ENCODE results near the gene DNAJC18.
"Not testable (repeated sequence)": the region's sequence is repeated elsewhere in the genome, so short reads cannot be mapped to it uniquely, and the experiment has no call there.

Gene DNAJC18

DNA sequence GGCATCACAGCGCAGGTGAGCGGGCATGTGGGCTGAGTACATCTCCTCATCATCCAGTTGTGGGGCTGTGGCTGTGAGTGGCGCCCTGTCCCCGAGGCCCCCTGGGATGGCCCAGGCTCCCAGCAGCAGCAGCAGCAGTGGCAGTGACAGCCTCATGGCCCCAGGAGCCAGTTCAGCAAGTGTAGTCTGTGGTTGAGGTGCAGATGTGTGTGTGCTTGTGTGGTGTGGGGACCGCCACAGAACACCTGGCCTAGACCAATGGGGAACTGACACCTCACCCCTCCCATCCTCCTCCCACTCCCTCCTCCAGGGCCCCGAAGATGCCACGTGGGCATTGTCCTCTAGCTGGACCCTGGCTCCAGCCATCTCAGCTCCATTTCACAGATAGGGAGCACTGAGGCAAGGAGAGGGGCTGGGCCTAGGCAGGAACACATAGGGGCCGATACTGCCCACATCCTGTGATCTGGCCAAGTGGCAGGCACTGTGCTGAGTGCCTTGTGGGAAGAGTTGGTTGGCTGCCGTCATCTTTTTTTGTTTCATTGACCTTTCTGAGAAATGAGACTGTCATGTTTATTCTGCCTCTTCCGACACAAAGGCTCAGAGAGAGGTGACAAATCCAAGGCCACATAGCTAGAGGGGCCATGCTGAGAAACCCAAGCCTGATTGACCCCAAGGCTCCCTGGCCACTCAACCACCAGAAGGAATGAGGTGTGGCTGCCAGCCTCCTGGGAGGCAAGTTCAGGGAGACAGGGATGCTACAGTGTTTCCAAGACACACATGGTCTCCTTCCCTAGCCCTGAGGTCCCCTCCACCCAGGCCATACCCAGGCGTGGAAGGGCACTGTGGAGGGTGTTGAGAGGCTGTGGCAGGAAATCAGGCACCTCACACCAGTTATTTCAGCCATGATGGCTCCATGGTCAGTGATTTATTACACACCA, 49.4 kb downstream of the DNAJC18 start, which contains the start of gene MZB1:
Gene MZB1 (minus strand): TSS at position 213 of the 938 bp plus-strand sequence. CDS start 57 bp downstream, at position 156.
- Histone ChIP-seq H2AFZ (no peak within 1 kb of the TSS), H3K9ac (no peak within 1 kb of the TSS), H3K27ac (no peak within 1 kb of the TSS), H3K4me1 (peaks cover 7% of the 10 kb centered on the region), H3K27me3 (ENCODE audit: control insufficient read depth, insufficient read depth, low read length) (no peaks in the 10 kb centered on the region), H3K4me3 (ENCODE audit: low read depth, low read length) (no peak within 1 kb of the TSS), H3K4me2 (ENCODE audit: low read length) (no peak within 1 kb of the TSS), H3K36me3 (ENCODE audit: control insufficient read depth, insufficient read depth, low read length) (no peaks in the 10 kb centered on the region), H3K79me2 (no peaks in the 10 kb centered on the region), H3K9me3 (ENCODE audit: control insufficient read depth, low read length) (no peaks in the 10 kb centered on the region)
- TF ChIP-seq, protein P1, sequence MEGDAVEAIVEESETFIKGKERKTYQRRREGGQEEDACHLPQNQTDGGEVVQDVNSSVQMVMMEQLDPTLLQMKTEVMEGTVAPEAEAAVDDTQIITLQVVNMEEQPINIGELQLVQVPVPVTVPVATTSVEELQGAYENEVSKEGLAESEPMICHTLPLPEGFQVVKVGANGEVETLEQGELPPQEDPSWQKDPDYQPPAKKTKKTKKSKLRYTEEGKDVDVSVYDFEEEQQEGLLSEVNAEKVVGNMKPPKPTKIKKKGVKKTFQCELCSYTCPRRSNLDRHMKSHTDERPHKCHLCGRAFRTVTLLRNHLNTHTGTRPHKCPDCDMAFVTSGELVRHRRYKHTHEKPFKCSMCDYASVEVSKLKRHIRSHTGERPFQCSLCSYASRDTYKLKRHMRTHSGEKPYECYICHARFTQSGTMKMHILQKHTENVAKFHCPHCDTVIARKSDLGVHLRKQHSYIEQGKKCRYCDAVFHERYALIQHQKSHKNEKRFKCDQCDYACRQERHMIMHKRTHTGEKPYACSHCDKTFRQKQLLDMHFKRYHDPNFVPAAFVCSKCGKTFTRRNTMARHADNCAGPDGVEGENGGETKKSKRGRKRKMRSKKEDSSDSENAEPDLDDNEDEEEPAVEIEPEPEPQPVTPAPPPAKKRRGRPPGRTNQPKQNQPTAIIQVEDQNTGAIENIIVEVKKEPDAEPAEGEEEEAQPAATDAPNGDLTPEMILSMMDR (IDR thresholded peaks at IDR 0.05), result no peak

DNA sequence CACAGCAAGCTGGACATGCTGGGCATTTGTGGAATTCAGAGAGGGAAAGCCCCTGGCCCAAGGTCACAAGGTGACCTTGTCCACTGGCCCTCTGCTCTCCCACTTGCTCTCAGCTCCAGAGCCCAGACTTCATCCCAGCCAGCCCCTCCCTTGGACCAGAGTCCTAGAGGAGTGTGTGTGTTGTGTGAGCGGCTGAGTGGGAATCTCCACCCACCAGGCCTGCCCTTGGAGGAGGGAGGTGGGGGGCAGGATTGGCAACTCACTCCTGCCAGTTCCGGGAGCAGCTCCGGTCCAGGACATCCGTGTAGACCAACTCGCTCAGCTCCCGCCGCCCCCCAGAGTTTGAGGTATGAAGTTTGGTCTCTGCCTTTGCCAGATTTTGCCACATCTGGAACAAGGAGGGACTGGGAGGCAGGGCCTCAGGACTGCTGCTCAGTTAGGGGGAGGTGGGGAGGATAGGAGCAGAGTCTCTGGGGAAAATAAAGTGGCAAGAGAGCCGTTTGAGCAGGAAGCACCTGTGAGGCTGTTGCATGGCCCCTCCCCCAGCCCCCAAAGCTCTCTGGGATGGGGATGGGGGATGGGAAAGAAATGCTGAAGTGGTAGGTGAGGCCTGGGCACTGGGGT, 51.0 kb downstream of the DNAJC18 start:
- Histone ChIP-seq H3K27ac (no peak overlapping the region), H3K4me1 (peaks cover 10% of the 10 kb centered on the region), H3K4me3 (ENCODE audit: low read depth, low read length) (no peak overlapping the region), H3K9ac (no peak overlapping the region), H3K27me3 (ENCODE audit: control insufficient read depth, insufficient read depth, low read length) (no peaks in the 10 kb centered on the region), H3K36me3 (ENCODE audit: control insufficient read depth, insufficient read depth, low read length) (no peaks in the 10 kb centered on the region), H3K79me2 (no peaks in the 10 kb centered on the region), H3K9me3 (ENCODE audit: control insufficient read depth, low read length) (no peaks in the 10 kb centered on the region), H3K4me2 (ENCODE audit: low read length) (no peak overlapping the region), H2AFZ (peak overlapping the region; percentile 14)
- TF ChIP-seq, protein P1 (IDR thresholded peaks at IDR 0.05), result no peak

DNA sequence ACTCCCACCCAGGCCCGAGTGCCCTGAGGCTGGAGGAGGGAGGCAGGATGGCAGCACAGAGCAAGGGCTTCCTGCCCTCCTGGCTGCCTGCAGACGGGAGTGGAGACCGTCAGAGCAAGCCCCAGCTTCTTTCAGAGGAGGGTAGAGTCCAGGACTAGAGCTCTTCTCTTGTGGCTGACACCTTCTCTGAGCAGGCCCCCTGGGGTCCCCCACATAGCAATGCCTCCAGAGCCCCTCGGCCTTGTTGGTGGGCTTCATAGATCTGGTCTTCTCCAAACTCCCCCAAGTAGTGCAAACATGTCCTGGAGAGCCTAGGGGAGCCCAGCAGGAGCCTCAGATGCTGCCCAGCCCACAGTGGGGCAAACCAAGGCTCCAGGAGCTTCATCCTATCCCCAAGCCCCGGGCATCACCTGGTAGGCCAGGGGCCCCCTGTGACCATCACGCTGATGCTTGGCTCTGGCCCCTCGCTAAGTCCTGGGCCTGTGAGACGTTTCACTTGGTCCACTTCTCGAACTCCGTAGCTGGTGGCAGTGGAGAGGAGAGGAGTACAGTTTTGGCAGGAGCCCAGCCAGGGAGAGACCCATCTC, 51.6 kb downstream of the DNAJC18 start:
- Histone ChIP-seq H3K4me3 (ENCODE audit: low read depth, low read length) (no peak overlapping the region), H3K9ac (no peak overlapping the region), H3K36me3 (ENCODE audit: control insufficient read depth, insufficient read depth, low read length) (no peaks in the 10 kb centered on the region), H2AFZ (no peak overlapping the region), H3K79me2 (no peaks in the 10 kb centered on the region), H3K27me3 (ENCODE audit: control insufficient read depth, insufficient read depth, low read length) (no peaks in the 10 kb centered on the region), H3K4me2 (ENCODE audit: low read length) (no peak overlapping the region), H3K27ac (no peak overlapping the region), H3K9me3 (ENCODE audit: control insufficient read depth, low read length) (no peaks in the 10 kb centered on the region), H3K4me1 (peaks cover 13% of the 10 kb centered on the region)
- TF ChIP-seq, protein P1 (IDR thresholded peaks at IDR 0.05), result no peak

DNA sequence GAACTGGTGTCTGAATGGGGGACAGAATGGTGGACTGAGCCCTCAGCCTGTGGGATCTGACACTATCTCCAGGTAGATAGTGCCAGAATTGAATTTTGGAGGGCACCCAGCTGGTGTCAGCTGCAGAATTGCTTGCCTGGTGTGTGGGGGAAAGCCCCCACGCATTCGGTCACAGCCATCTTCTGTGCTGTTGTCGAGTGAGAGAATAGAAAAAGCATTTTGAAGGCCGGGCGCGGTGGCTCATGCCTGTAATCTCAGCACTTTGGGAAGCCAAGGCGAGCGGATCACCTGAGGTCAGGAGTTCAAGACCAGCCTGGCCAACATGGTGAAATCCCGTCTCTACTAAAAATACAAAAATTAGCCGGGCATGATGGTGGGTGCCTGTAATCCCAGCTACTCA, 52.4 kb downstream of the DNAJC18 start:
- not testable (repeated sequence) for H3K4me3 ChIP-seq (ENCODE audit: low read depth, low read length); H3K36me3 ChIP-seq (ENCODE audit: control insufficient read depth, insufficient read depth, low read length); H3K9me3 ChIP-seq (ENCODE audit: control insufficient read depth, low read length); H3K4me2 ChIP-seq (ENCODE audit: low read length); H2AFZ ChIP-seq; H3K9ac ChIP-seq; H3K27me3 ChIP-seq (ENCODE audit: control insufficient read depth, insufficient read depth, low read length); H3K79me2 ChIP-seq; H3K27ac ChIP-seq
- H3K4me1 ChIP-seq, result peaks cover 20% of the 10 kb centered on the region

DNA sequence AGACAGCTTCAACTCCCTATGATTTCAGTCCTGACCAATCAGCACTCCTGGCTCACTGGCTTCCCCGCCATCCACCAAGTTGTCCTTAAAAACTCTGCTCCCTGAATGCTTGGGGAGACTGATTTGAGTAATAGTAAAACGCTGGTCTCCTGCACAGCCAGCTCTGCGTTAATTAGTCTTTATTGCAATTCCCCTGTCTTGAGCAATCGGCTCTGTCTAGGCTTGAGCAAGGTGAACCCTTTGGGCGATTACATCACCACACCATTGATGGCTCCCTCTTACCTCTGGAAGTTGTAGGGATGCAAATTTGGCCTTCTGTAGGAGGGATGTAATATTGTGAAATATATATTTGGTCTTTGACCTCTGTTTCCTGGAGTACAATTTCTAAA, 53.3 kb downstream of the DNAJC18 start:
- no peak overlapping the region for H3K4me3 ChIP-seq (ENCODE audit: low read depth, low read length)
- H3K36me3 ChIP-seq (ENCODE audit: control insufficient read depth, insufficient read depth, low read length), result no peaks in the 10 kb centered on the region
- H3K27ac ChIP-seq, result no peak overlapping the region
- no peak overlapping the region for H3K4me2 ChIP-seq (ENCODE audit: low read length)
- H2AFZ ChIP-seq, result no peak overlapping the region
- peaks cover 23% of the 10 kb centered on the region for H3K4me1 ChIP-seq
- H3K9me3 ChIP-seq (ENCODE audit: control insufficient read depth, low read length), result no peaks in the 10 kb centered on the region
- H3K27me3 ChIP-seq (ENCODE audit: control insufficient read depth, insufficient read depth, low read length), result no peaks in the 10 kb centered on the region
- no peak overlapping the region for H3K9ac ChIP-seq
- no peaks in the 10 kb centered on the region for H3K79me2 ChIP-seq
- TF ChIP-seq, protein P1 (IDR thresholded peaks at IDR 0.05), result no peak

All from parathyroid adenoma (tissue), 2 donors.